ENCODE measurements around the gene BTBD6.

DNA sequence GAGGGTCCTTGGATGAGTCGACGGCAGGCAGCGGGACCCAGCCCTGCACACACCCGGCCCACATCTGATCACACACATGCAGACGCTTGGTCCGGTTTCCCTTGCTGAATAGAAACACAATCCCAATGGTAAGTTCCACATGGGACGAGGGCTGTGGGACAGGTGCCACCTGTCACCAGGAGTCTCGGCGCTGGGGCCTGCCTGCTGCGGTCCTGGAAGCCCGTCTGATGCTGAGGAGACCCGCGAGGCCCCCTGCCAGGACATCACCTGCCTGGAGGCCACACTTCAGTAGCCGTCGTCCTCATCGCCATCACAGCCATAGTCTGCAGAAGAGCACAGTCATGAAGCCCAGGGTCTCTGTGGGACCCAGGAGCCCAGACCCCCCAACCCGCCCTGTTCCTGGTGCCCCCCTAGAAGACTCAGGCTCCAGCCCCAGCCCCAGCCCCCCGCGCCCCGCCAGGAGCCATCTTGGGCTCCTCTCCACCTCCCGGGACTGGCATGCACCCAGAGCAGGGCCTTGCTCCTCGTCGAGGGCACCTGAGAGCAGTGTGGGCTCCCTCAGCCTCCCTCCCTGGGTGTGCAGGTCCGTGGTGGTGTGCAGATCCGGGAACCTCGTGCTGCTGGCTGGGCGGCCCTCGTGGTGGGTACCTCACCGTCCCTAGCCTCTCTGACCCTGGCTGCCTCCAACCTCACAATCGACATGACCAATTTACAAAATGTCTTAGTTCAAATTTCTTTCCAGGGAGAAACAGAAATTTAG lies 37.9 kb upstream of the BTBD6 start:
- no peak for TF ChIP-seq POLR2A (IDR thresholded peaks at IDR 0.05; ENCODE audit: extremely low read depth, insufficient read length)
- TF ChIP-seq, protein P1, sequence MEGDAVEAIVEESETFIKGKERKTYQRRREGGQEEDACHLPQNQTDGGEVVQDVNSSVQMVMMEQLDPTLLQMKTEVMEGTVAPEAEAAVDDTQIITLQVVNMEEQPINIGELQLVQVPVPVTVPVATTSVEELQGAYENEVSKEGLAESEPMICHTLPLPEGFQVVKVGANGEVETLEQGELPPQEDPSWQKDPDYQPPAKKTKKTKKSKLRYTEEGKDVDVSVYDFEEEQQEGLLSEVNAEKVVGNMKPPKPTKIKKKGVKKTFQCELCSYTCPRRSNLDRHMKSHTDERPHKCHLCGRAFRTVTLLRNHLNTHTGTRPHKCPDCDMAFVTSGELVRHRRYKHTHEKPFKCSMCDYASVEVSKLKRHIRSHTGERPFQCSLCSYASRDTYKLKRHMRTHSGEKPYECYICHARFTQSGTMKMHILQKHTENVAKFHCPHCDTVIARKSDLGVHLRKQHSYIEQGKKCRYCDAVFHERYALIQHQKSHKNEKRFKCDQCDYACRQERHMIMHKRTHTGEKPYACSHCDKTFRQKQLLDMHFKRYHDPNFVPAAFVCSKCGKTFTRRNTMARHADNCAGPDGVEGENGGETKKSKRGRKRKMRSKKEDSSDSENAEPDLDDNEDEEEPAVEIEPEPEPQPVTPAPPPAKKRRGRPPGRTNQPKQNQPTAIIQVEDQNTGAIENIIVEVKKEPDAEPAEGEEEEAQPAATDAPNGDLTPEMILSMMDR (IDR thresholded peaks at IDR 0.05; ENCODE audit: low read depth, low read length), result no peak
- TF ChIP-seq MYC (IDR thresholded peaks at IDR 0.05; ENCODE audit: low read depth, low read length), result no peak

Data from NB4 (cell line).